ENCODE data around the gene SLC1A6. TPM values are rescaled to one million over a fixed set of nuclear protein-coding genes. Genes with fewer than 3 reads are reported as not detected.

Gene SLC1A6
- total and polyA plus RNA-seq, 2 of the 4 experiments (the other 2 are of a cell fraction) = not detected

DNA sequence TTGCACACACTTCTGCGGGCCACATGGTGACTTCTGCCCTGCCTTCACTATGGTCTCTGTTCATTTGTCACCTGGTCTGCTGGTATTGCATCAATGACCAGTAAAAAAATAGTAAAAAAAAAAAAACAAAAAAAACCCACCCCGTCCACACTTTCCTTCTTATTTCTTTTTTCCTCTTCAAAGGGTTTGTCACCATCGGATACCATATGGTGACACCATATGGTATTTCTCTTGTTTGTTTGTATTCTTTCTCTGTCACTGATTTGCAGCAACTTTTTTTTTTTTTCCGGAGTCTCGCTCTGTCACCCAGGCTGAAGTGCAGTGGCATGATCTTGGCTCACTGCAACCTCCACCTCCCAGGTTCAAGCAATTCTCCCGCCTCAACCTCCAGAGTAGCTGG is 64.5 kb downstream of the SLC1A6 start:
- in situ Hi-C loops (cut with MboI; ENCODE audit: low sequenced_read_pairs) = no loop called here

More for the DNA sequence above, 64.5 kb downstream of the SLC1A6 start:
- H3K4ac ChIP-seq (ENCODE audit: low read depth, low read length) = no peak overlapping the region
- no peak for TF ChIP-seq USF2 (IDR thresholded peaks at IDR 0.05; ENCODE audit: low read depth, low read length)
- no peak overlapping the region for H3K56ac ChIP-seq (ENCODE audit: extremely low read depth, insufficient read depth, low read length)
- H3K23ac ChIP-seq (ENCODE audit: low read depth, low read length) = no peak overlapping the region
- H2AK5ac ChIP-seq (ENCODE audit: low read depth, low read length) = no peak overlapping the region
- no peak overlapping the region for H3K27ac ChIP-seq (ENCODE audit: insufficient read depth, low read length)
- no CpG with 5 or more reads among the region's 6 CpGs for WGBS, 2 experiments (ENCODE audit: extremely low coverage in 2 of 2, insufficient read length in 1 of 2)
- no peak overlapping the region for H4K8ac ChIP-seq (ENCODE audit: low read depth in 2 of 2, low read length in 2 of 2)
- H2BK15ac ChIP-seq (ENCODE audit: low read depth, low read length) = no peak overlapping the region
- H3K36me3 ChIP-seq (ENCODE audit: control insufficient read depth, insufficient read depth, low read length) = no peaks in the 10 kb centered on the region
- intact Hi-C loops (cut with micrococcal nuclease) (no loop called here), dilution Hi-C loops (cut with HindIII; ENCODE audit: low sequenced_read_pairs, unreplicated experiment) (no loop called here)
- H3K9me3 ChIP-seq (ENCODE audit: control insufficient read depth, insufficient read depth, low read length) = 0 out of 2 replicates have a peak, but pooled peaks cover 3% of the 10 kb centered on the region
- no peak overlapping the region for H2AK9ac ChIP-seq (replicated peaks; ENCODE audit: low read depth, low read length, poor library complexity)
- H3K4me1 ChIP-seq (ENCODE audit: control insufficient read depth, insufficient read depth, low read length) = no peaks in the 10 kb centered on the region
- no peak overlapping the region for H3K14ac ChIP-seq (replicated peaks; ENCODE audit: low read depth, low read length)
- BruUV-seq (replicated peaks) = no TSS peak
- POLR2A ChIA-PET (ENCODE audit: unreplicated experiment) = no interaction called here
- H4K5ac ChIP-seq (ENCODE audit: low read depth, low read length) = no peak overlapping the region
- H3K9me1 ChIP-seq (ENCODE audit: insufficient read depth, low read length) = no peaks in the 10 kb centered on the region
- no peak overlapping the region for H3K4me2 ChIP-seq (ENCODE audit: low read depth, low read length)
- ATAC-seq (ENCODE audit: low read depth) (no peak), DNase-seq (no peak)
- no peak overlapping the region for H2BK5ac ChIP-seq (ENCODE audit: low read depth, low read length, poor library complexity, severe bottlenecking)
- no peaks in the 10 kb centered on the region for H3K27me3 ChIP-seq (ENCODE audit: control insufficient read depth, insufficient read depth, low read length)
- H2AFZ ChIP-seq (replicated peaks; ENCODE audit: low read length, poor library complexity) = no peak overlapping the region
- no peak overlapping the region for H3K9ac ChIP-seq (ENCODE audit: low read depth, low read length)
- no peak overlapping the region for H2BK120ac ChIP-seq (ENCODE audit: low read depth, low read length)
- H2BK20ac ChIP-seq (ENCODE audit: low read depth, low read length) = no peak overlapping the region
- H4K91ac ChIP-seq (ENCODE audit: insufficient read depth, low read depth, low read length) = no peak overlapping the region
- no peak overlapping the region for H3K4me3 ChIP-seq (ENCODE audit: insufficient read depth, low read depth, low read length)
- CTCF ChIA-PET = no interaction called here
- no peaks in the 10 kb centered on the region for H3K79me1 ChIP-seq (ENCODE audit: low read depth in 1 of 2, low read length in 2 of 2)
- no peaks in the 10 kb centered on the region for H4K20me1 ChIP-seq (ENCODE audit: insufficient read depth, low read length)
- no peak overlapping the region for H3K18ac ChIP-seq (ENCODE audit: low read depth, low read length)
